GM21390 (cell line): ENCODE data around the gene VANGL1.

Experiments used
- ATAC-seq: cut with Tn5 transposase; IDR thresholded peaks from one replicate; pipeline ENCODE4 v1.9.1; 2021; ENCODE audit not compliant: unreplicated experiment

VANGL1 gene

GRCh38 chr1:115701090-115701489 is 59.3 kb downstream of the VANGL1 start:
- ATAC-seq: no peak

- no peak for ATAC-seq
Observed at GRCh38 chr1:115702959-115703358, 61.2 kb downstream of the VANGL1 start.

- ATAC-seq: no peak
Observed at GRCh38 chr1:115705085-115705951, 63.5 kb downstream of the VANGL1 start.

- no peak for ATAC-seq
Observed at GRCh38 chr1:115705963-115706362, 64.2 kb downstream of the VANGL1 start.

GRCh38 chr1:115706587-115707425 is 65.0 kb downstream of the VANGL1 start:
- peak; percentile 60 for ATAC-seq

- ATAC-seq: no peak
Observed at GRCh38 chr1:115710859-115711624, 69.3 kb downstream of the VANGL1 start.

- ATAC-seq: no peak
Observed at GRCh38 chr1:115712911-115713609, 71.3 kb downstream of the VANGL1 start.

GRCh38 chr1:115713906-115714305 is 72.1 kb downstream of the VANGL1 start:
- ATAC-seq: no peak

- no peak for ATAC-seq
Observed at GRCh38 chr1:115714572-115715141, 72.9 kb downstream of the VANGL1 start.

GRCh38 chr1:115717541-115717940 is 75.8 kb downstream of the VANGL1 start:
- ATAC-seq: no peak

- no peak for ATAC-seq
Observed at GRCh38 chr1:115718011-115718754, 76.4 kb downstream of the VANGL1 start.

GRCh38 chr1:115719285-115719684 is 77.5 kb downstream of the VANGL1 start:
- ATAC-seq: no peak

- ATAC-seq: no peak
Observed at GRCh38 chr1:115722221-115722620, 80.5 kb downstream of the VANGL1 start.

- ATAC-seq: no peak
Observed at GRCh38 chr1:115723756-115724155, 82.0 kb downstream of the VANGL1 start.

- no peak for ATAC-seq
Observed at GRCh38 chr1:115725600-115725999, 83.8 kb downstream of the VANGL1 start.

- no peak for ATAC-seq
Observed at GRCh38 chr1:115726161-115726560, 84.4 kb downstream of the VANGL1 start.

GRCh38 chr1:115726570-115726969 is 84.8 kb downstream of the VANGL1 start:
- no peak for ATAC-seq

GRCh38 chr1:115727706-115728249 is 86.0 kb downstream of the VANGL1 start:
- ATAC-seq: no peak

- no peak for ATAC-seq
Observed at GRCh38 chr1:115728341-115728740, 86.6 kb downstream of the VANGL1 start.
